ENCODE measurements around the gene CNTNAP2.

DNA sequence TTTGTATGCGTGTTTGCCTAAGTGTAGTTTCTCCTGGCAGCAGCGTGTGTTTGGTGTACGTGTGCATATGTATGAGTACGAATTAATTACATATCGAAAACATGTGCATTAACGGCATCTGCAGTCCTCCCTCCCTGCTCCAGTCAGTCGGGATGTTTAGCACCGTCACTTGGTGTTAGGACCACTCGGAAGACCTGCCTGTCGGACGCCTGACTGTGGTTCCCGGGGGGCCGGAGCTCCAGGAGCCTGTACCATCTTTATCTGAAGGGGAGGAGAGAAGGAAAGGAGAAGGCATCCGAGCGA is 1.1 kb upstream of the CNTNAP2 start:
- TF ChIP-seq YY1 (IDR thresholded peaks at IDR 0.05; ENCODE audit: low read depth, low read length) (no peak), EZH2 (IDR thresholded peaks at IDR 0.05; ENCODE audit: low read depth, low read length, severe bottlenecking) (no peak), KDM4A (IDR thresholded peaks at IDR 0.05; ENCODE audit: low read depth, low read length, severe bottlenecking) (no peak), GTF2F1 (IDR thresholded peaks at IDR 0.05; ENCODE audit: borderline replicate concordance, low read depth, low read length) (no peak)
- TF ChIP-seq, protein P1, sequence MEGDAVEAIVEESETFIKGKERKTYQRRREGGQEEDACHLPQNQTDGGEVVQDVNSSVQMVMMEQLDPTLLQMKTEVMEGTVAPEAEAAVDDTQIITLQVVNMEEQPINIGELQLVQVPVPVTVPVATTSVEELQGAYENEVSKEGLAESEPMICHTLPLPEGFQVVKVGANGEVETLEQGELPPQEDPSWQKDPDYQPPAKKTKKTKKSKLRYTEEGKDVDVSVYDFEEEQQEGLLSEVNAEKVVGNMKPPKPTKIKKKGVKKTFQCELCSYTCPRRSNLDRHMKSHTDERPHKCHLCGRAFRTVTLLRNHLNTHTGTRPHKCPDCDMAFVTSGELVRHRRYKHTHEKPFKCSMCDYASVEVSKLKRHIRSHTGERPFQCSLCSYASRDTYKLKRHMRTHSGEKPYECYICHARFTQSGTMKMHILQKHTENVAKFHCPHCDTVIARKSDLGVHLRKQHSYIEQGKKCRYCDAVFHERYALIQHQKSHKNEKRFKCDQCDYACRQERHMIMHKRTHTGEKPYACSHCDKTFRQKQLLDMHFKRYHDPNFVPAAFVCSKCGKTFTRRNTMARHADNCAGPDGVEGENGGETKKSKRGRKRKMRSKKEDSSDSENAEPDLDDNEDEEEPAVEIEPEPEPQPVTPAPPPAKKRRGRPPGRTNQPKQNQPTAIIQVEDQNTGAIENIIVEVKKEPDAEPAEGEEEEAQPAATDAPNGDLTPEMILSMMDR (IDR thresholded peaks at IDR 0.05; ENCODE audit: control extremely low read depth in 1 of 3, insufficient read depth in 1 of 3, low read depth in 1 of 3, low read length in 3 of 3): no peak
